ENCODE measurements around the gene EFCAB7.

Gene EFCAB7

DNA sequence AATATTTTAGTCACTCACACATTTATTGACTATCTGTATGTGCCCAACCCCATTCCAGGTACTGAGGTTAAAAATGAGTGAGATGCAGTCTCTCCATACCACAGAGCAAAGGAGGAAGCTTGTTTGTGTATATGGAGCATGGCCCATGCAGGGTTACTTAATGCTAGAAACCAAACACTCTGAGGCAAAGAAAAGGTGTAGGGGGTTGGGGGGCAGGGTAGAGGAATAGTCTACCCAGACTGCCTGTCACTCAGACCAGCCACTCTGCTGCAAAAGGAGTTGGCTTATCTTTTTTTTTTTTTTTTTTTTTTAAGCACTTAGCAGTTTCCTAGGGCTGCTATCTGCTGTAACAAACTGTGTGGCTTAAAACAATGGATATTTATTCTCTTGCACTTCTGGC is 89.6 kb downstream of the EFCAB7 start:
- TF ChIP-seq, protein P1, sequence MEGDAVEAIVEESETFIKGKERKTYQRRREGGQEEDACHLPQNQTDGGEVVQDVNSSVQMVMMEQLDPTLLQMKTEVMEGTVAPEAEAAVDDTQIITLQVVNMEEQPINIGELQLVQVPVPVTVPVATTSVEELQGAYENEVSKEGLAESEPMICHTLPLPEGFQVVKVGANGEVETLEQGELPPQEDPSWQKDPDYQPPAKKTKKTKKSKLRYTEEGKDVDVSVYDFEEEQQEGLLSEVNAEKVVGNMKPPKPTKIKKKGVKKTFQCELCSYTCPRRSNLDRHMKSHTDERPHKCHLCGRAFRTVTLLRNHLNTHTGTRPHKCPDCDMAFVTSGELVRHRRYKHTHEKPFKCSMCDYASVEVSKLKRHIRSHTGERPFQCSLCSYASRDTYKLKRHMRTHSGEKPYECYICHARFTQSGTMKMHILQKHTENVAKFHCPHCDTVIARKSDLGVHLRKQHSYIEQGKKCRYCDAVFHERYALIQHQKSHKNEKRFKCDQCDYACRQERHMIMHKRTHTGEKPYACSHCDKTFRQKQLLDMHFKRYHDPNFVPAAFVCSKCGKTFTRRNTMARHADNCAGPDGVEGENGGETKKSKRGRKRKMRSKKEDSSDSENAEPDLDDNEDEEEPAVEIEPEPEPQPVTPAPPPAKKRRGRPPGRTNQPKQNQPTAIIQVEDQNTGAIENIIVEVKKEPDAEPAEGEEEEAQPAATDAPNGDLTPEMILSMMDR (IDR thresholded peaks at IDR 0.05): no peak

- TF ChIP-seq, protein P1 (IDR thresholded peaks at IDR 0.05): peak; percentile 69
Observed at GRCh38 chr1:63615768-63616420, 92.6 kb downstream of the EFCAB7 start.

GRCh38 chr1:63617450-63617849 is 94.1 kb downstream of the EFCAB7 start:
- TF ChIP-seq, protein P1 (IDR thresholded peaks at IDR 0.05): no peak

- TF ChIP-seq, protein P1 (IDR thresholded peaks at IDR 0.05): no peak
Observed at GRCh38 chr1:63618011-63618410, 94.7 kb downstream of the EFCAB7 start.

- TF ChIP-seq, protein P1 (IDR thresholded peaks at IDR 0.05): no peak
Observed at GRCh38 chr1:63619558-63619957, 96.2 kb downstream of the EFCAB7 start.

DNA sequence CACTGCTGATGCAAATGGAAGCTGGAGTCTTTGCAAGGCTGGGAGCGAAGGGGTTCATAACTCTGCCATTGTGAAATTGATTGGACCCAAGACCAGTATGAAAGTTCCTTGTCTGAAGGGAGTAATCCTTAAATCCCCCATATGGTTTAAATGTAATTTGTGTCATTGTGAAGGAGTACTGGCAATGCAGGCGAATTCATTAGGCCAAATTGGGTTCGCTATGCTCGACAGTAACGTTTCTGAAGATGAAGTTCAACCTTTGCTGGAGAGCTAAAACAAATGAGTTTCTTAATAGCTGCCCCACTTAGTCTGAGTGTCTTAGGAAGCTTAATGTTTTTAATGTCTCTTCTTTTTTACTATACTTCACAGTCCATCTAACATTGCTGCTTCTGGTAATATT is 97.3 kb downstream of the EFCAB7 start:
- TF ChIP-seq, protein P1 (IDR thresholded peaks at IDR 0.05): no peak

GRCh38 chr1:63621075-63621474 is 97.8 kb downstream of the EFCAB7 start:
- TF ChIP-seq, protein P1 (IDR thresholded peaks at IDR 0.05): no peak

GRCh38 chr1:63621698-63622097 is 98.4 kb downstream of the EFCAB7 start:
- TF ChIP-seq, protein P1 (IDR thresholded peaks at IDR 0.05): no peak
